ENCODE measurements around the gene PTPRG. TPM values are rescaled to one million over a fixed set of nuclear protein-coding genes. Genes with fewer than 3 reads are reported as not detected.

Gene PTPRG
- polyA plus RNA-seq, 1 donor (not counting 4 experiments of a cell fraction or from before 2014, with no cell fraction given) = 12.1 TPM

DNA sequence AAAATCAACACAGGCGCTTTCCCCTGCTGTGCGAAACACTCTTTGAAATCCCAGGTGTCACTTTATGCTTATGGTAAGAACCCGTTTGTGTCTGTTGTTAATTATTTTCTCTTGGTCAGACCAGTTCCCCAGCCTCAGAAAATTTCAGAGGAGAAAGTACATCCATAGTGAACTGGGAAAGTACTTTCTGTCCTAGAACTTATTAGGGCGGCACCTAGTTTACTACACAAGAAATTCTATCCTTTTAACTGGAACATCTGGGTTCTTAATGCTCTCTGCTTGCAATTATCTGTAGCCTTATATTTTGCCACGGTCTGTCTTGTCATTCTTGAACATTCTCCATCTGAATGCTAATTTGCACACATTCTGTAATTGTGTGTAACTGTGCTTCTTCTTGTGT is 215.0 kb downstream of the PTPRG start:
- H3K36me3 ChIP-seq (ENCODE audit: control insufficient read depth in 2 of 2, extremely low read depth in 1 of 2, insufficient read depth in 2 of 2, low read length in 2 of 2) = no peaks in the 10 kb centered on the region
- dilution Hi-C loops (cut with MboI; ENCODE audit: extremely low pct_ligation_motif_present, low sequenced_read_pairs) = no loop called here

DNA sequence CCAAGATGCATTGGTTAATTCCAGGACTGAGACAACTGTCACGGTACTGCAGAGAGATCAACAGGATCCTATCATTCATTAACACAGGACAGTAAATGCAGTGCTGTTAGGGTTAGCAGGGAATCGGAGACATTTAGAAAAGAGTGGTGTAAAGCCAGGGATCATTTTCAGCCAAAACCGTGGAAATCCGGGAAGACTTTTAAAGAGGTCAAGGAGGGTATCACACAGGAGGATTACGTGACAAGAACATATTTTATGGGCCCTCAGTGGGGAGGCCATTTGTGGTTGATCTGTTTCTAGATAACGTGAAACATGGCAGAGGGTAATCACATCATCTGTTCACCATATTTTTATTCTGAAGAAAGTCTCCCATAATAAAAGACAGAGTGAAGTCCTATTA is 216.1 kb downstream of the PTPRG start:
- Histone ChIP-seq H3K4me3 (ENCODE audit: control insufficient read depth in 2 of 3, extremely low read depth in 1 of 3, insufficient read depth in 2 of 3, low read depth in 1 of 3, low read length in 3 of 3) (no peak overlapping the region), H3K9ac (ENCODE audit: control insufficient read depth, extremely low read depth, insufficient read depth, low read length) (no peak overlapping the region), H3K79me2 (ENCODE audit: control insufficient read depth, insufficient read depth, low read length) (no peaks in the 10 kb centered on the region), H3K27me3 (ENCODE audit: control insufficient read depth, extremely low read depth, insufficient read depth, low read length) (no peaks in the 10 kb centered on the region), H4K20me1 (ENCODE audit: control insufficient read depth, extremely low read depth, insufficient read depth, low read length) (no peaks in the 10 kb centered on the region), H3K4me1 (ENCODE audit: control insufficient read depth, extremely low read depth, insufficient read depth, low read length) (peaks cover 7% of the 10 kb centered on the region), H3K9me1 (ENCODE audit: control insufficient read depth, extremely low read depth, insufficient read depth, low read length) (no peaks in the 10 kb centered on the region), H2AFZ (ENCODE audit: control insufficient read depth, low read length) (no peak overlapping the region), H3K9me3 (ENCODE audit: control insufficient read depth, low read depth, low read length) (no peaks in the 10 kb centered on the region), H3K36me3 (ENCODE audit: control insufficient read depth in 2 of 2, extremely low read depth in 1 of 2, insufficient read depth in 2 of 2, low read length in 2 of 2) (no peaks in the 10 kb centered on the region), H3K27ac (ENCODE audit: control insufficient read depth, insufficient read depth, low read length) (no peak overlapping the region), H3K4me2 (ENCODE audit: control insufficient read depth, extremely low read depth, insufficient read depth, low read depth, low read length) (no peak overlapping the region)
- no peak for DNase-seq (ENCODE audit: low read depth, low spot score)
- FAIRE-seq = no peak
- no peak for TF ChIP-seq CTCF (optimal IDR thresholded peaks at IDR 0.05 in 1 of 3, IDR thresholded peaks at IDR 0.05 in 1 of 3, conservative IDR thresholded peaks at IDR 0.05 in 1 of 3; ENCODE audit: extremely low read depth in 1 of 3, insufficient read depth in 2 of 3, low read length in 3 of 3)
- TF ChIP-seq EZH2 (IDR thresholded peaks at IDR 0.05; ENCODE audit: low read length) = no peak
- dilution Hi-C loops (cut with MboI; ENCODE audit: extremely low pct_ligation_motif_present, low sequenced_read_pairs) = no loop called here

More for the DNA sequence above, 215.0 kb downstream of the PTPRG start:
- TF ChIP-seq CTCF (optimal IDR thresholded peaks at IDR 0.05 in 1 of 3, IDR thresholded peaks at IDR 0.05 in 1 of 3, conservative IDR thresholded peaks at IDR 0.05 in 1 of 3; ENCODE audit: extremely low read depth in 1 of 3, insufficient read depth in 2 of 3, low read length in 3 of 3) (no peak), EZH2 (IDR thresholded peaks at IDR 0.05; ENCODE audit: low read length) (no peak)
- Histone ChIP-seq H3K4me1 (ENCODE audit: control insufficient read depth, extremely low read depth, insufficient read depth, low read length) (peaks cover 7% of the 10 kb centered on the region), H3K4me2 (ENCODE audit: control insufficient read depth, extremely low read depth, insufficient read depth, low read depth, low read length) (no peak overlapping the region), H3K9me3 (ENCODE audit: control insufficient read depth, low read depth, low read length) (no peaks in the 10 kb centered on the region), H3K27ac (ENCODE audit: control insufficient read depth, insufficient read depth, low read length) (no peak overlapping the region), H3K79me2 (ENCODE audit: control insufficient read depth, insufficient read depth, low read length) (no peaks in the 10 kb centered on the region), H3K9ac (ENCODE audit: control insufficient read depth, extremely low read depth, insufficient read depth, low read length) (no peak overlapping the region), H3K4me3 (ENCODE audit: control insufficient read depth in 2 of 3, extremely low read depth in 1 of 3, insufficient read depth in 2 of 3, low read depth in 1 of 3, low read length in 3 of 3) (no peak overlapping the region), H2AFZ (ENCODE audit: control insufficient read depth, low read length) (no peak overlapping the region), H3K9me1 (ENCODE audit: control insufficient read depth, extremely low read depth, insufficient read depth, low read length) (no peaks in the 10 kb centered on the region), H4K20me1 (ENCODE audit: control insufficient read depth, extremely low read depth, insufficient read depth, low read length) (no peaks in the 10 kb centered on the region), H3K27me3 (ENCODE audit: control insufficient read depth, extremely low read depth, insufficient read depth, low read length) (no peaks in the 10 kb centered on the region)
- DNase-seq (ENCODE audit: low read depth, low spot score) = no peak
- FAIRE-seq = no peak

Measured in keratinocyte (primary cell).